ENCODE data around the gene CCDC50.

The CCDC50 gene

DNA sequence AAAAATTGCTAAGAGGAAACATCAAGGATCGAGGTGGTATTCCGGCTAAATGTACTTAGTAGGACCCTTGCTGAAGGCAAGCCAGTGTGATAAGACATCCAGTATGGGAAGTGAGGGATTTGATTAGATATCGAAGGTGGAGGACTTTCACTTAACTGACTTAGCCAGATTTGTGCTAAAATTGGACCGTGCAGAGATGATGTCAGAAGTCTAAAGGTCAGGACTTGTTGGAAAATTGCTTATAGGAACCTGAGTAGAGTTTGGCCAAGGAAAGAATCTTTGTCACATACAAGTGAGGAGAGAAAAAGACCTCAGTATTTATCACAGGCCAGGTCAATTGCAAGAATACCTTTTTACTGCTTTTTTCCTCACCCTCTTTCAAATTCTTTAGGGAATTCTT lies 100.9 kb downstream of the CCDC50 start:
- DNase-seq = no peak

DNA sequence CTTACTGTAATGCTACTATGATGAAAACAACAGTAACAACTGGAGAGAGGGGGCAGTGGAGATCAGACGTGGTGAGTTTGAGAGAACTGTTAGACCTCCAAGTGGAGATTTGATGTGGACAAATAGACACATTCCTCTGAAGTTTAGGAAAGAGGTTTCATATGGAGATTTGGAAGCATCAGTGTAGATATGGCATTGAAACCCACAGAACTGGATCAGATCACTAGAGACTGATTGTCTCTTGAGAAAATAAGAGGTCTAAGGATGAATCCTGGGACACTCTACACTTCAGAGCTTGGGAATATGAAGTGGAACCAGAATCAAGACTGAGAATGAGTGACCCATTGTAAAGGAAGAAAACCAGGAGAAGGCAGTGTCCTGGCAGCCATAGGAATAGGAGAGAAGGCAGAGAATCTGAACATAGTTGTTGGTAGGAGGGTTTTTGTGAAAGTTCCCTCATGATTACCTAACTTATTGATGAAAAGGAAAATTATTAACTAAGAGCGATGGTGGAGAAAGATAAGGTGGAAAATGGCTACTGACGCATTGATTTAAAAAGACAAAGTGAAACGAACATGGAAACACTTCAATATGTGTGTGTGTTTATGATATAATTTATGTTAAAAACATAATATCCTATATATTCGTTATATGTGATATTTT lies 102.1 kb downstream of the CCDC50 start:
- DNase-seq = no peak

- no peak for DNase-seq
Measured at GRCh38 chr3:191432162-191432561, 103.0 kb downstream of the CCDC50 start.

GRCh38 chr3:191434024-191434423 lies 104.8 kb downstream of the CCDC50 start:
- DNase-seq = no peak

DNA sequence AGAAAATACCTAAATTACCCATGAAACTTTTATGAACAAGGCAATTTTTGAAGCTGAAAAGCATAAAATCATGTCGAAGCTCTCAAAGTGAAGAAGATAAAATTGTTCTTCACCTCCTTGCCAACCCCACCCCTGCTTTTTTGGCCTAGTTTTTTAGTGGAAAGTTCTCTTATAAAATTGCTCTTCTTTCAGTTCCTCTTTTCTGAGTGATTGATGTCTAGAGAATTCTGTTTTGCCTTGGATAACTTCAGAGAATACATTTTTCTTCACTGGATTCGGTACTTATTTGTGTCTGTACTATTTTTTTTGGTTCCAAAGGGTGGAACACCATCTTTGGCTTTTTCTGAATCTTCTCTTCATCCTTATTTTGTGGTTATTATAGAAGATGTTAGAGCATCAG lies 106.8 kb downstream of the CCDC50 start:
- DNase-seq = no peak

- DNase-seq = no peak
Measured at GRCh38 chr3:191438150-191438814, 109.1 kb downstream of the CCDC50 start.

- no peak for DNase-seq
Measured at GRCh38 chr3:191440532-191440931, 111.3 kb downstream of the CCDC50 start.

GRCh38 chr3:191441687-191442086 lies 112.5 kb downstream of the CCDC50 start:
- no peak for DNase-seq

DNA sequence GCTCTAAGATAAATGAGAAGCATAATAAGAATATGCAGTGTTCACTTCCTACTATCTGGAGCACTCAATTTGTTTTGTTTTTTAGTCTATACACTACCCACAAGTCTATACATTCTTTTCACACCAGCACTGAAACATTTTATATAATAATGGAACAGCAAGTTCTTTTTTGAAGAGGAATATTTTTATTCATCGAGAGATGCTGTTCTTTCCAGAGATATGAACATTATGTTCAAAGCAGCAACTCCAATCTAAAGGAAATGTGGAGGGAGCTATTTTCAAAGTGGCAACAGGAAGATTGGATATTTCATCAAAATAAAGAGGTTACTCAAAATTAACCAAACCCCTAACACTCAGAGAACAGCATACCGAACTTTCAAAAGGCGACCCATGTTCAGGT lies 115.4 kb downstream of the CCDC50 start:
- DNase-seq = no peak
